Measurements from ENCODE around the gene TBX3.

TBX3 gene

GRCh38 chr12:114676142-114676741 lies 7.7 kb downstream of the TBX3 start:
- Histone ChIP-seq H3K27ac (ENCODE audit: low read depth, low read length) (no peak overlapping the region), H3K4me1 (ENCODE audit: control insufficient read depth, insufficient read depth, low read length) (no peaks in the 10 kb centered on the region), H3K36me3 (ENCODE audit: control insufficient read depth, insufficient read depth, low read length) (no peaks in the 10 kb centered on the region), H3K4me3 (ENCODE audit: low read length) (no peak overlapping the region), H3K9ac (ENCODE audit: low read length) (no peak overlapping the region), H3K27me3 (ENCODE audit: control insufficient read depth, insufficient read depth, low read length) (peaks cover 2% of the 10 kb centered on the region)

DNA sequence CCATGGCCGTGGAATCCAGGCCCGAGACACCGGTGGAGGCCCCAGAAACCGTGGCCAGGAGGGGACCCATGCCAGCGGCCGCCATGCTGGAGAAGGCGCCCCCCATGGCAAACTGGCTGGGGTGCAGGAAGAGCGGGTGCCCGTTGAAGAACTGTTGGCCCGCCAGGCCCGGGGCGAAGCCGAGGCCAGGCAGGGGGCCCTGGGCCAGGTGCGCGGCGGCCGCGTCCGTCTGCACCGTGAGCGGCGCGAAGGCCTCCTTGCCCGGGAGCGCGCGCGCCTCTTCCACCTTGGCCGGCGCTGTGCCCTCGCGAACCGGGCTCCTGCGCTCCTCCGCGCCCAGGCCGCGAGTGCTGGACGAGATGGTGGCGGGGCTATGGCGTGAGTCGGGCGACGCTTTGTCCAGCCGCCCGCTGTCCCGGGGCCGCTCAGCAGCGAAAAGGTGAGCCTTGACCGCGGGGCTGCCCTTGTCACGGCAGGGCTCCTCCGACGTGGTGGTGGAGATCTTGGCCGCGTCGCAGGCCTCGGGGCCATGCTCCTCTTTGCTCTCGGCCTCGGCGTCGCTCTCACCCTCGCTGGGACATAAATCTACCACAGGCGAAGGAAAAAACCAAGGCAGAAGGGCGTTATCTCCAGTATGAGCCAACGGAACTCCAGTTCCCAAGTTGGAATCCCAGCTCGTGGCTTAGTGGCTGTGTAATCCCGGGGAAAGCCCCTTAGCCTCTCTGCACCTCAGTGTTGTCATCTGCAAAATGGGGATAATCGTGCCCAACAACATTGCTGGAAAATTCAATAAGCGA lies 9.5 kb downstream of the TBX3 start:
- Histone ChIP-seq H3K27ac (ENCODE audit: low read depth, low read length) (no peak overlapping the region), H3K4me1 (ENCODE audit: control insufficient read depth, insufficient read depth, low read length) (no peaks in the 10 kb centered on the region), H3K9ac (ENCODE audit: low read length) (no peak overlapping the region), H3K36me3 (ENCODE audit: control insufficient read depth, insufficient read depth, low read length) (no peaks in the 10 kb centered on the region), H3K27me3 (ENCODE audit: control insufficient read depth, insufficient read depth, low read length) (peaks cover 2% of the 10 kb centered on the region), H3K4me3 (ENCODE audit: low read length) (no peak overlapping the region)

DNA sequence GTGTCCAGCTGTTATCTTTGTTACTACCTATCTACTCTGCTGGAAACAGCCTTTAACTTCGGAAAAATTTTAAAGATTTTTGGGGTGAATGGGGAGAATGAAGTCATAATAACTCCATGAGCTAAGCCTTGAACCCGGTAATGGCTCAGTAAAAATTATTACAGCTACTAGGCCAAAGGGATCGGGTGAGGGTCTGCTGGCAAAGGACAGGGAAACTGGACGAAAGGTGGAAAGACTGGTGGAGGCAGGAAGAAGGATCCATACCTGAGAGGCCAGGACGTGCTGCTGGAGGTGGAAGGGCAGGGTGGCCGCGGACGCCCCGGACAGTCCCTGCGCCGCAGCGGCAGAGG lies 10.1 kb downstream of the TBX3 start:
- Histone ChIP-seq H3K9ac (ENCODE audit: low read length) (no peak overlapping the region), H3K27me3 (ENCODE audit: control insufficient read depth, insufficient read depth, low read length) (peaks cover 4% of the 10 kb centered on the region), H3K36me3 (ENCODE audit: control insufficient read depth, insufficient read depth, low read length) (no peaks in the 10 kb centered on the region), H3K27ac (ENCODE audit: low read depth, low read length) (no peak overlapping the region), H3K4me1 (ENCODE audit: control insufficient read depth, insufficient read depth, low read length) (no peaks in the 10 kb centered on the region), H3K4me3 (ENCODE audit: low read length) (no peak overlapping the region)

- Histone ChIP-seq H3K4me3 (ENCODE audit: low read length) (no peak overlapping the region), H3K9ac (ENCODE audit: low read length) (no peak overlapping the region), H3K27me3 (ENCODE audit: control insufficient read depth, insufficient read depth, low read length) (peaks cover 4% of the 10 kb centered on the region), H3K27ac (ENCODE audit: low read depth, low read length) (no peak overlapping the region), H3K4me1 (ENCODE audit: control insufficient read depth, insufficient read depth, low read length) (no peaks in the 10 kb centered on the region), H3K36me3 (ENCODE audit: control insufficient read depth, insufficient read depth, low read length) (no peaks in the 10 kb centered on the region)
These were observed 10.7 kb downstream of the TBX3 start for GRCh38 chr12:114673169-114673833.

DNA sequence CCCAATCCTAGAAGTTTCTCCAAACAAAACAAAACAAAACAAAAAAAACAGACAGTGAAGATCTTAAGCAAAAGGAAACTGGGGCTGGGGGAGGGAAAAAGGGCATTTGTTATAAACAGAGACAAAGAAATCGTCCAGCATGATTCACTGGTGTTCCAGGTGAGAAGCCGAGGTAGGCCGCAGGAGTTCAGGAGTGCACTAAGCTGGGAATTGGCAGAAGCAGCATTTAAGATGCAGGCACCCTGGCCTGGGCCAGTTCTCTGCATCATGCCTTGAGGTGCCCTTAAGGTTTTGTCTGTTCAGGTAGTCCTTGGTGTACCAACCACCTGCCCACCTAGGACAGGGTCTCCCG lies 11.2 kb downstream of the TBX3 start:
- Histone ChIP-seq H3K27ac (ENCODE audit: low read depth, low read length) (no peak overlapping the region), H3K36me3 (ENCODE audit: control insufficient read depth, insufficient read depth, low read length) (no peaks in the 10 kb centered on the region), H3K4me3 (ENCODE audit: low read length) (no peak overlapping the region), H3K4me1 (ENCODE audit: control insufficient read depth, insufficient read depth, low read length) (no peaks in the 10 kb centered on the region), H3K9ac (ENCODE audit: low read length) (no peak overlapping the region), H3K27me3 (ENCODE audit: control insufficient read depth, insufficient read depth, low read length) (peaks cover 5% of the 10 kb centered on the region)

- H3K4me3 ChIP-seq (ENCODE audit: low read length): no peak overlapping the region
- H3K36me3 ChIP-seq (ENCODE audit: control insufficient read depth, insufficient read depth, low read length): no peaks in the 10 kb centered on the region
- H3K9ac ChIP-seq (ENCODE audit: low read length): no peak overlapping the region
- H3K4me1 ChIP-seq (ENCODE audit: control insufficient read depth, insufficient read depth, low read length): no peaks in the 10 kb centered on the region
- peaks cover 13% of the 10 kb centered on the region for H3K27me3 ChIP-seq (ENCODE audit: control insufficient read depth, insufficient read depth, low read length)
- no peak overlapping the region for H3K27ac ChIP-seq (ENCODE audit: low read depth, low read length)
These were observed 12.2 kb downstream of the TBX3 start for GRCh38 chr12:114671443-114672411.

DNA sequence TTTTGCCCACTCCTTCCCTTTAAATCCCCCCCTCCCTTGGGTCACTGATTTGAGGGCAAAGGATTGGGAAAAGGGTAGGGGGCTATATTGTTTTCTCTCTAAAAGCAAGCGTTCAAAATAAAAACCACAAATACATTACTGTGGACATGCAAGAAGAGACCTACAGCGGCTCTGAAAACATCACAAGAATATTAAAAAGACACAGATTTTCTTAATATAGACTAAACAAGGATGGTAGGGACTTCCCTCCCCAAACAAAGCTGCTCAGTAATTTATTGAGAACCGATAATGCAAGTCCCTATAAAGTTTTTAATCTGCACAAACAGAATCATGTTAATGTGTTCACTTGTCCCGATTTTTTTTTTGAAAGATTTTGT lies 12.9 kb downstream of the TBX3 start:
- no peak overlapping the region for H3K27ac ChIP-seq (ENCODE audit: low read depth, low read length)
- H3K36me3 ChIP-seq (ENCODE audit: control insufficient read depth, insufficient read depth, low read length): no peaks in the 10 kb centered on the region
- H3K4me3 ChIP-seq (ENCODE audit: low read length): no peak overlapping the region
- no peak overlapping the region for H3K9ac ChIP-seq (ENCODE audit: low read length)
- H3K4me1 ChIP-seq (ENCODE audit: control insufficient read depth, insufficient read depth, low read length): no peaks in the 10 kb centered on the region
- H3K27me3 ChIP-seq (ENCODE audit: control insufficient read depth, insufficient read depth, low read length): peaks cover 17% of the 10 kb centered on the region

GRCh38 chr12:114670291-114670980 lies 13.5 kb downstream of the TBX3 start:
- no peak overlapping the region for H3K9ac ChIP-seq (ENCODE audit: low read length)
- H3K27me3 ChIP-seq (ENCODE audit: control insufficient read depth, insufficient read depth, low read length): peaks cover 17% of the 10 kb centered on the region
- no peak overlapping the region for H3K4me3 ChIP-seq (ENCODE audit: low read length)
- H3K27ac ChIP-seq (ENCODE audit: low read depth, low read length): no peak overlapping the region
- H3K4me1 ChIP-seq (ENCODE audit: control insufficient read depth, insufficient read depth, low read length): no peaks in the 10 kb centered on the region
- H3K36me3 ChIP-seq (ENCODE audit: control insufficient read depth, insufficient read depth, low read length): no peaks in the 10 kb centered on the region

- no peak overlapping the region for H3K27ac ChIP-seq (ENCODE audit: low read depth, low read length)
- H3K4me3 ChIP-seq (ENCODE audit: low read length): no peak overlapping the region
- no peaks in the 10 kb centered on the region for H3K4me1 ChIP-seq (ENCODE audit: control insufficient read depth, insufficient read depth, low read length)
- H3K9ac ChIP-seq (ENCODE audit: low read length): no peak overlapping the region
- peaks cover 20% of the 10 kb centered on the region for H3K27me3 ChIP-seq (ENCODE audit: control insufficient read depth, insufficient read depth, low read length)
- H3K36me3 ChIP-seq (ENCODE audit: control insufficient read depth, insufficient read depth, low read length): no peaks in the 10 kb centered on the region
These were observed 14.3 kb downstream of the TBX3 start for GRCh38 chr12:114669401-114670290.

DNA sequence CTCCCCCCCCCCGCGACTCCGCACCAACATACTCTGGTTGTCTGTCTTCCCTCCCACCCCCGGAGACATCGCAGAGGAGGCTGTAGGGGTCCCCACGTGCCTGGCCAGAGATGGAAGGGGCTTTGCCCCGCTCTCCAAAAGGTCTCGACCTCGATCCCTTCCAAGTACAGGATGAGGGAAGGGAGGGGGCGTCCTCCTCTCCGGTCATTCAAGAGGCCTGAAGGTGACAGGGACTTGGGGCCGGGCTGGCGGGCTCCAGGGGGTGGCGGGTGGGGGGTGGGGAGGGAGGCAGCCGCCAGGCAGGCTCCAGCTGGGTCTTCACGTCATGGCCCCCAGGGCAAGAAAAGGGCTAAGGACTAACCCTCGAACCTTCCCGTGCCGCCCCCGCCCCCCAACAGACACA lies 15.1 kb downstream of the TBX3 start:
- no peak overlapping the region for H3K27ac ChIP-seq (ENCODE audit: low read depth, low read length)
- no peak overlapping the region for H3K4me3 ChIP-seq (ENCODE audit: low read length)
- no peaks in the 10 kb centered on the region for H3K36me3 ChIP-seq (ENCODE audit: control insufficient read depth, insufficient read depth, low read length)
- peaks cover 20% of the 10 kb centered on the region for H3K27me3 ChIP-seq (ENCODE audit: control insufficient read depth, insufficient read depth, low read length)
- no peaks in the 10 kb centered on the region for H3K4me1 ChIP-seq (ENCODE audit: control insufficient read depth, insufficient read depth, low read length)
- no peak overlapping the region for H3K9ac ChIP-seq (ENCODE audit: low read length)

DNA sequence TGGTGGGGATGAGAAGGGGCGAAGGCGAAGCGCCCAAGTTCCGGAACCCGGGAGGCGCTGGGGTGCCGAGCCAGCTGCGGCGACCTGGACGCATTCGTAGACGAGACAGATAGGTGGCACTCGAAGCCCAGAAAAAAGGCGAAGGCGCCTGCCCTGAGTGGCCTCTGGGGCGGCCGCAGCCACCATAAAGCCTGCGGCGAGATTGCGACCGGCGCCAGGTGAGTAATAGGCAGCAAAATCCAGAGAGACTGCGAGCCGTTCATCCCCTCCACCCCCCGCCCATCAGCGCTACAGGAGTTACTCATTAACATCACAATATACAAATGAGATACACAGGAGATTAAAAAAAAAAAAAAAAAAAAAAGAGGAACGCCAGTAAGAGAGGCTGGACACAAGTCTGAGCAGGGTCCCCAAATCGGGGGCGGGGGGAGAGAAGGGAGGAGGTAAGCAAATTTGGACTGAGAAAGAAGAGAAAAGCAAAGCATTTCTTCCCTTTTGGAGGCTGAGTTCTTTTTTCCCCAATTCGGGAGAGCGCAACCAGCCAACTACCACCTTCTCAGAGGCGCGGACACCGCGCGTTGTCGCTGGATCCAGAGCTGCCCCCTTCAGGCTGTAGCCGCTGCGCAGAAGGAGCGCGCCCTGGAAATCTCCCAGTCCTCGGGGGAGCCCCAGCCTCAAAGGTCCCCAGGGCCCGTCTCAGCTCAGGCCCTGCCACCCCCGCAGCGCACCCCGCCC lies 15.7 kb downstream of the TBX3 start:
- Histone ChIP-seq H3K27ac (ENCODE audit: low read depth, low read length) (no peak overlapping the region), H3K4me1 (ENCODE audit: control insufficient read depth, insufficient read depth, low read length) (no peaks in the 10 kb centered on the region), H3K9ac (ENCODE audit: low read length) (no peak overlapping the region), H3K27me3 (ENCODE audit: control insufficient read depth, insufficient read depth, low read length) (peaks cover 20% of the 10 kb centered on the region), H3K36me3 (ENCODE audit: control insufficient read depth, insufficient read depth, low read length) (no peaks in the 10 kb centered on the region), H3K4me3 (ENCODE audit: low read length) (peak overlapping the region; percentile 69)

Data from rectal smooth muscle tissue (tissue), 1 donor.